Upper lobe of right lung (tissue), 1 donor: Measurements from ENCODE around the gene AQP5. TPM values are rescaled to one million over a fixed set of nuclear protein-coding genes. Genes with fewer than 3 reads are reported as not detected.

Experiments used
- ATAC-seq: fragments of 200-7000 bp; cut with Tn5 transposase; one replicate; pipeline ENCODE4 v1.9.1; 2020; ENCODE audit warnings: mild to moderate bottlenecking, moderate library complexity
- DNase-seq: peaks from one replicate; pipeline ENCODE4 v3.0.0-alpha.2; 2020
- H3K27ac ChIP-seq: fragments of 200-600 bp; one replicate; pipeline ENCODE4 v1.8.0; 2022
- H3K27me3 ChIP-seq: fragments of 200-600 bp; one replicate; pipeline ENCODE4 v1.8.0; 2022; ENCODE audit warnings: mild to moderate bottlenecking
- H3K36me3 ChIP-seq: fragments of 200-600 bp; one replicate; pipeline ENCODE4 v1.8.0; 2022
- H3K4me1 ChIP-seq: fragments of 200-600 bp; one replicate; pipeline ENCODE4 v1.8.0; 2022
- H3K4me3 ChIP-seq: fragments of 200-600 bp; one replicate; pipeline ENCODE4 v1.8.0; 2022; ENCODE audit warnings: mild to moderate bottlenecking
- H3K9me3 ChIP-seq: fragments of 200-600 bp; one replicate; pipeline ENCODE4 v1.8.0; 2022
- intact Hi-C: fragments of 100-400 bp; cut with DNase I; formaldehyde crosslinking; loops from one replicate; pipeline ENCODE4 v1.11.0; 2022
- total RNA-seq: library from RNA; stranded (reverse); fragmentation: NEBNext Ultra II Directional; extraction: Animal tissue kit (Norgen Biotek cat#: 25700); gene quantifications from one replicate; pipeline ENCODE4 v1.2.1, GENCODE V29; 2021
- TF ChIP-seq, protein P1 (sequence below): fragments of 200-600 bp; IDR thresholded peaks from one replicate; pipeline ENCODE4 v1.8.0; 2022; ENCODE audit warnings: antibody characterized with exemption
- donor health status: DM: no; HTN: yes; CAD: no; lungs with severe emphysema.

AQP5 gene
- total RNA-seq, 1 donor from 2014 or later: 14.3 TPM

DNA sequence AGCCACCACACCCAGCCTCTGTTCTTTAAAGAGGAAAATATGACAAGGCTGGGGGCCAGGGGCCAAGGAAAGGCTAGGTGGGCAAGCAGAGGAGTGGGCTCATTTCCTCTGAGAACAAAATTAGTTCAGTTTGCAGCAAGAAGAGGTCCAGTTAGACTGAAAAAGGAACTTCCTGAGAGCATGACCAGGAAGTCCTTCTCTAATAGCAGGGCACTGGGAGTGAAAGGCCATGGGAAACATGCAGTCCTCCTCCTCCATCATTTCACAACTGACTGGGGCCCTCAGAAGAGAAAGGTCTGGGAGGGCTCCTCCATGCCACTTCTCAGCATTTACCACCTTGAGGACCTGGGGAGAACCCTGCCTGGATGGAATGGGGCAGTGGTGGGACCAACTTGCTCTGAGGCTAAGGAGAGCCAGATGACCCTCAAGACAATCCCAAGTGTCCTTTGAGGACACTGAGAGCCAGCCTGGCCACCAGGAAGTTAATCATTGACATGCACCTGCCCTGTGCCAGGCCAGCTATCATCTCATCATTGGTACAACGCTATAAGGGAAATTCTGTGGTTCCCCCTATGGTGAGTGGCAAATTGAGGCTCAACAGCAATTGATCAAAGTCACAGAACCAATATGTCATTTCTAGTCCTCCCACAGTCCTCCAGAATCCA lies 9.1 kb upstream of the AQP5 start:
- Histone ChIP-seq H3K9me3 (no peaks in the 10 kb centered on the region), H3K4me3 (no peak overlapping the region), H3K27ac (no peak overlapping the region), H3K36me3 (no peaks in the 10 kb centered on the region), H3K4me1 (peaks cover 15% of the 10 kb centered on the region), H3K27me3 (peaks cover 32% of the 10 kb centered on the region)
- peak; percentile 53 for DNase-seq
- peak; percentile 13 for ATAC-seq
- intact Hi-C loops: no loop called here
- TF ChIP-seq, protein P1, sequence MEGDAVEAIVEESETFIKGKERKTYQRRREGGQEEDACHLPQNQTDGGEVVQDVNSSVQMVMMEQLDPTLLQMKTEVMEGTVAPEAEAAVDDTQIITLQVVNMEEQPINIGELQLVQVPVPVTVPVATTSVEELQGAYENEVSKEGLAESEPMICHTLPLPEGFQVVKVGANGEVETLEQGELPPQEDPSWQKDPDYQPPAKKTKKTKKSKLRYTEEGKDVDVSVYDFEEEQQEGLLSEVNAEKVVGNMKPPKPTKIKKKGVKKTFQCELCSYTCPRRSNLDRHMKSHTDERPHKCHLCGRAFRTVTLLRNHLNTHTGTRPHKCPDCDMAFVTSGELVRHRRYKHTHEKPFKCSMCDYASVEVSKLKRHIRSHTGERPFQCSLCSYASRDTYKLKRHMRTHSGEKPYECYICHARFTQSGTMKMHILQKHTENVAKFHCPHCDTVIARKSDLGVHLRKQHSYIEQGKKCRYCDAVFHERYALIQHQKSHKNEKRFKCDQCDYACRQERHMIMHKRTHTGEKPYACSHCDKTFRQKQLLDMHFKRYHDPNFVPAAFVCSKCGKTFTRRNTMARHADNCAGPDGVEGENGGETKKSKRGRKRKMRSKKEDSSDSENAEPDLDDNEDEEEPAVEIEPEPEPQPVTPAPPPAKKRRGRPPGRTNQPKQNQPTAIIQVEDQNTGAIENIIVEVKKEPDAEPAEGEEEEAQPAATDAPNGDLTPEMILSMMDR: no peak

DNA sequence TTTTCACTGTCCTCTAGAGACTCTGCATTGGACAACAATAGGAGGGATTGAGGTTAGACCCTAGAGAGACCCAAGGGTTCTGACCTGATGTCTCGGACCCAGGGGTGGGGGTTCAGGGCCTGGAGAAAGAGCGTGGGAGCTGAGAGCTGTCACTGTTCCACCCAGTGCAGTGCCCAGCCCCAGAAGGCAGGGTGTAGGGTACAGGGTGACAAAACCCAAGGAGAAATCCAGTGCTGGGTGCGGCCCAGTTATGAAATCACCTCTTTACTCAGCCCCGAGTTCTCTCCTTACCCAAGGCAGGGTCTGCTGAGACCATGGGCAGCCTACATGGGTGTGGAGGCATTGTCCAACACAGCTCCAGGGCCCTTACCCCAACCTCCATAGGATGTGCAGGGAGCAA lies 8.5 kb upstream of the AQP5 start:
- Histone ChIP-seq H3K36me3 (no peaks in the 10 kb centered on the region), H3K27me3 (peaks cover 38% of the 10 kb centered on the region), H3K4me1 (peaks cover 15% of the 10 kb centered on the region), H3K9me3 (no peaks in the 10 kb centered on the region), H3K4me3 (no peak overlapping the region), H3K27ac (no peak overlapping the region)
- peak; percentile 67 for DNase-seq
- intact Hi-C loops: no loop called here
- ATAC-seq: peak; percentile 49
- TF ChIP-seq, protein P1: no peak

GRCh38 chr12:49953961-49954846 lies 7.5 kb upstream of the AQP5 start:
- H3K27ac ChIP-seq: no peak overlapping the region
- DNase-seq (peak; percentile 63), ATAC-seq (no peak)
- no peak overlapping the region for H3K4me3 ChIP-seq
- TF ChIP-seq, protein P1: no peak
- H3K36me3 ChIP-seq: no peaks in the 10 kb centered on the region
- peaks cover 15% of the 10 kb centered on the region for H3K4me1 ChIP-seq
- H3K27me3 ChIP-seq: peaks cover 45% of the 10 kb centered on the region
- intact Hi-C loops: no loop called here
- no peaks in the 10 kb centered on the region for H3K9me3 ChIP-seq

DNA sequence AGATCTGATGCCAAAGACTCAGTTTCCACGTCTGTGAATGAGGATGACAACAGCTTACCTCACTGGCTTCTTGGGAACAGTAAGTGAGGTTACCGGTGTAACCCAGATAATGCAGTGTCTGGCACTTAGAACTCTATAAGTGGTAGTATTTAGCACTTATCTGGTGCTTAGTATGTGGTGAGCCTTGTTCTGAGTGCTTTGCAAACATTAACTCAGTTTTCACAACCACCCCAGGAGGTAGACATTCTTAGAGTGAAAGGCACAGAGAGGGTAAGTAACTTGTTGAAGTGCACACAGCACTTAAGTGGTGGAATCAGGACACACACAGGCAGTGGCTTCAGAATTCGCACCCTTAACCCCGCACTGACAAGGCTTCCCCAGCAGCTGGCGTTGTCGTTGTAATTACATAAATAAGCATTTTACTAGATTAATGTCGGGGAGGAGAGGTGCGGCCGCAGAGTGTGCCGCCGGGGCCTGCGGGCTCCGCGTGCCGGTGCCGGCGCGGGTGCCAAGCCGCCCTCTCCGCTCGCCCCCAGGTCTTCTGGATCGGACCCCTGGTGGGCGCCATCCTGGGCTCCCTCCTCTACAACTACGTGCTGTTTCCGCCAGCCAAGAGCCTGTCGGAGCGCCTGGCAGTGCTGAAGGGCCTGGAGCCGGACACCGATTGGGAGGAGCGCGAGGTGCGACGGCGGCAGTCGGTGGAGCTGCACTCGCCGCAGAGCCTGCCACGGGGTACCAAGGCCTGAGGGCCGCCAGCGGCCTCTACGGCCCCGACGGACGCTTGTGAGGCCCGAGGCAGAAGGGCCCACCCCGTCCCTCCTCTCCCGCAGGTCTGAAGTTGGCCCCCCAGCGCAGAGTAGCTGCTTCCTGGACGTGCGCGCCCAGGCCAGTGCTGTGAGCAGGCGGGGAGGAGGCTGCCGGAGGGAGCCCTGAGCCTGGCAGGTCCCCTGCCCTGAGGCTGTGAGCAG lies 6.5 kb upstream of the AQP5 start:
- Histone ChIP-seq H3K4me1 (peaks cover 21% of the 10 kb centered on the region), H3K27me3 (peaks cover 54% of the 10 kb centered on the region), H3K36me3 (no peaks in the 10 kb centered on the region), H3K27ac (no peak overlapping the region), H3K9me3 (no peaks in the 10 kb centered on the region), H3K4me3 (no peak overlapping the region)
- DNase-seq: peak; percentile 65
- peak; percentile 67 for ATAC-seq
- intact Hi-C loops: no loop called here
- TF ChIP-seq, protein P1: no peak

DNA sequence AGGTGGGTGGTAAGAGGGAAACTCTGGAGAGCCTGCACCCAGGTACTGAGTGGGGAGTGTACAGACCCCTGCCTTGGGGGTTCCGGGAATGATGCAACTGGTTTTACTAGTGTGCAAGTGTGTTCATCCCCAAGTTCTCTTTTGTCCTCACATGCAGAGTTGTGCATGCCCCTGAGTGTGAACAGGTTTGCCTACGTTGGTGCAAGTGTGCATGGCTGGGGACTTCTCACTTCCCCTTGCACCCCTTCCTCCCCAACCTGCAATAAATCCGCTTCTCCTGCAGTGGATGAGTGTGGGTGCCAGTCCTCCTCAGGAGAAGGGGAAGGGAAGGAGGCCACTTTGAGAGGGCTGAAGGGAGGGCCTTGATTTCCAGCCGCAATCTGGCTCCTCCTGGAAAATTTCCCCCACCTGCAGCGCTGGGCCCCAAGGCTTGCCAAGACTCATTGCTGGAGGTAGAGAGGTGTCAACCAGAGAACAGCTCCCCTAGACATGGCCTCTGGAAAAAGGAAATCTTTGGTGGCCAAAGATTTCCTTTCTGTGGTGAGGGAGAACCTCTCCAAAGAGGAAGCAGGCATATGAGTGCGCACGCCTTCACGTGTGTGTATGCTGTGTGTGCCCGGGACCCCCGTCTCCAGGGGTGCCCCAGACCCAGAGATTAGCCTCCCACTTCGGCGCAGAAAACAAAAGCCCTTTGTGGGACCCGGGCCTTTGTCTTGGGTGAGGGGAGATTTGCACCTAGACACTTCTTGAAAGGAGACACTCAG lies 5.6 kb upstream of the AQP5 start:
- TF ChIP-seq, protein P1: no peak
- ATAC-seq (no peak), DNase-seq (no peak)
- Histone ChIP-seq H3K4me3 (no peak overlapping the region), H3K27ac (no peak overlapping the region), H3K4me1 (peaks cover 23% of the 10 kb centered on the region), H3K9me3 (no peaks in the 10 kb centered on the region), H3K27me3 (peaks cover 64% of the 10 kb centered on the region), H3K36me3 (no peaks in the 10 kb centered on the region)
- intact Hi-C loops: no loop called here
